ENCODE data around the gene LGALS1.
A peak's percentile ranks its signal among the peaks of the same experiment; 100 is the strongest.

Gene LGALS1

GRCh38 chr22:37725551-37726240, 50.3 kb downstream of the LGALS1 start:
- DNase-seq (ENCODE audit: low read depth), result no peak
- no peak for TF ChIP-seq CTCF (IDR thresholded peaks at IDR 0.05; ENCODE audit: control insufficient read depth, insufficient read depth, low read depth, low read length, missing control alignments)
- H3K4me3 ChIP-seq (ENCODE audit: control insufficient read depth, low read depth, low read length), result no peak overlapping the region

DNA sequence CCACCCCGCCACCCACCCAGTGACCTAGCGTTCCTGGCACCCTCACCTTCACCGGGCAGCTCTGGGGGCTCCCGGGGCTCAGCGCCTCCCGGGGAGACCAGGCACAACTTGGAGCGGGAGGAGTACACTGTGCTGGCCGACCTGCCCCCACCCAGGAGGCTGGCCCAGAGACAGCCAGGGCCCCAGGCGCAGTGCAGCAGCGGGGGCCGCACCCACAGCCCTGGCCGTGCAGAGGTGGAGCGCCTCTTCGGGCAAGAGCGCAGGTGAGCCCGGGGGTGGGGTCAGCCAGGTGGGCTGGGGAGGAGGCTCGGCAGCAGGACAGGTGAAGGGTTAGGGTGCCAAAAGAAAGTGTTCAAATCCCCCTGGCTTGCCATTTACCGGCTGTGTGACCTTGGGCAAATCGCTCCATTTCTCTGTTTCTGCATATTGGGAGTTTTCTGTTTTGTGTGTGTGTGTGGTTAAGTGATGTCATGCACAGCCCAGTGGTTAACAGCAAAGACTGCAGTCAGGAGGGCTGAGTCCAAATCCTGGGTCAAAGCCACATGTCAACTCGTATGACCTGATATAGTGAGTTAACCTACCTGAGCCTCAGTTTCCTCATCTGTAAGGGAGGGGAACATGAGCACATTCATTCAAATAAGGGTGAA, 50.9 kb downstream of the LGALS1 start:
- DNase-seq (ENCODE audit: low read depth), result no peak
- no peak overlapping the region for H3K4me3 ChIP-seq (ENCODE audit: control insufficient read depth, low read depth, low read length)
- TF ChIP-seq CTCF (IDR thresholded peaks at IDR 0.05; ENCODE audit: control insufficient read depth, insufficient read depth, low read depth, low read length, missing control alignments), result peak; percentile 32

GRCh38 chr22:37728620-37729019, 53.2 kb downstream of the LGALS1 start:
- TF ChIP-seq CTCF (IDR thresholded peaks at IDR 0.05; ENCODE audit: control insufficient read depth, insufficient read depth, low read depth, low read length, missing control alignments), result no peak
- no peak for DNase-seq (ENCODE audit: low read depth)
- no peak overlapping the region for H3K4me3 ChIP-seq (ENCODE audit: control insufficient read depth, low read depth, low read length)

Measured in AG09309 (cell line).